Smooth muscle cell (in vitro differentiated cells): ENCODE measurements around the gene PDE1C. TPM values are rescaled to one million over a fixed set of nuclear protein-coding genes. Genes with fewer than 3 reads are reported as not detected.

Source experiments
- DNase-seq: peaks from one replicate; lab custom pipeline; 2025; ENCODE audit not compliant: unreplicated experiment; lab: John Stamatoyannopoulos, UW
- H2AFZ ChIP-seq: fragments of 200-600 bp; sonication (generic); 2 replicates; pipeline ENCODE4 v1.6.0; 2016; ENCODE audit warnings: antibody characterized with exemption, low read depth, mild to moderate bottlenecking
- H3F3A ChIP-seq: fragments of 200-600 bp; sonication (generic); 2 replicates; pipeline ENCODE4 v1.6.0; 2017; ENCODE audit warnings: antibody characterized with exemption, low read depth
- H3K27ac ChIP-seq: fragments of 200-600 bp; sonication (generic); 2 replicates; pipeline ENCODE4 v1.5.1; 2016; ENCODE audit warnings: low read depth, mild to moderate bottlenecking
- H3K27me3 ChIP-seq: fragments of 200-600 bp; sonication (generic); 2 replicates; pipeline ENCODE4 v1.6.1; 2016; ENCODE audit warnings: low read depth, mild to moderate bottlenecking
- H3K36me3 ChIP-seq: fragments of 200-600 bp; sonication (generic); 2 replicates; pipeline ENCODE4 v1.5.1; 2016; ENCODE audit warnings: low read depth
- H3K4me1 ChIP-seq: fragments of 200-600 bp; sonication (generic); 2 replicates; pipeline ENCODE4 v1.5.1; 2016; ENCODE audit warnings: low read depth
- H3K4me2 ChIP-seq: fragments of 200-600 bp; sonication (generic); 2 replicates; pipeline ENCODE4 v1.6.0; 2016; ENCODE audit warnings: mild to moderate bottlenecking
- H3K4me3 ChIP-seq: fragments of 200-600 bp; sonication (generic); 2 replicates; pipeline ENCODE4 v1.5.1; 2016; ENCODE audit warnings: mild to moderate bottlenecking
- H3K79me2 ChIP-seq: fragments of 200-600 bp; sonication (generic); 2 replicates; pipeline ENCODE4 v1.6.0; 2016; ENCODE audit warnings: low read depth, mild to moderate bottlenecking
- H3K9ac ChIP-seq: fragments of 200-600 bp; sonication (generic); 2 replicates; pipeline ENCODE4 v1.6.0; 2016; ENCODE audit warnings: low read depth
- H3K9me3 ChIP-seq: fragments of 200-600 bp; sonication (generic); replicated peaks from 2 replicates; pipeline ENCODE4 v1.5.1; 2016; ENCODE audit warnings: low read depth
- H4K20me1 ChIP-seq: fragments of 200-600 bp; sonication (generic); 2 replicates; pipeline ENCODE4 v1.6.0; 2016; ENCODE audit warnings: low read depth
- WGBS: methylation state at CpG from one replicate; pipeline ENCODE4 v1.1.7; 2016; ENCODE audit warnings: low lambda C conversion rate; 5-methylcytosine and 5-hydroxymethylcytosine counted together
- polyA plus RNA-seq: library from polyadenylated mRNA; unstranded; fragments of >200 nt; fragmentation: Nextera tagmentation; extraction: Ambion mirVana; gene quantifications from 2 replicates; pipeline ENCODE4 v1.2.1, GENCODE V29; 2016
- total RNA-seq: library from RNA; depleted of rRNA; stranded (reverse); fragments of >200 nt; gene quantifications from 2 replicates; pipeline ENCODE4 v1.2.3, GENCODE V29; 2014
- TF ChIP-seq, protein P1 (sequence below): fragments of 200-600 bp; sonication (generic); IDR thresholded peaks from 2 replicates; pipeline ENCODE4 v1.5.1; 2017; ENCODE audit warnings: borderline replicate concordance, mild to moderate bottlenecking, antibody characterized with exemption; ENCODE audit not compliant: insufficient read depth, poor library complexity, severe bottlenecking

Gene PDE1C
- total and polyA plus RNA-seq, 2 experiments from 2014 or later = 1.2 to 6.9 TPM

DNA sequence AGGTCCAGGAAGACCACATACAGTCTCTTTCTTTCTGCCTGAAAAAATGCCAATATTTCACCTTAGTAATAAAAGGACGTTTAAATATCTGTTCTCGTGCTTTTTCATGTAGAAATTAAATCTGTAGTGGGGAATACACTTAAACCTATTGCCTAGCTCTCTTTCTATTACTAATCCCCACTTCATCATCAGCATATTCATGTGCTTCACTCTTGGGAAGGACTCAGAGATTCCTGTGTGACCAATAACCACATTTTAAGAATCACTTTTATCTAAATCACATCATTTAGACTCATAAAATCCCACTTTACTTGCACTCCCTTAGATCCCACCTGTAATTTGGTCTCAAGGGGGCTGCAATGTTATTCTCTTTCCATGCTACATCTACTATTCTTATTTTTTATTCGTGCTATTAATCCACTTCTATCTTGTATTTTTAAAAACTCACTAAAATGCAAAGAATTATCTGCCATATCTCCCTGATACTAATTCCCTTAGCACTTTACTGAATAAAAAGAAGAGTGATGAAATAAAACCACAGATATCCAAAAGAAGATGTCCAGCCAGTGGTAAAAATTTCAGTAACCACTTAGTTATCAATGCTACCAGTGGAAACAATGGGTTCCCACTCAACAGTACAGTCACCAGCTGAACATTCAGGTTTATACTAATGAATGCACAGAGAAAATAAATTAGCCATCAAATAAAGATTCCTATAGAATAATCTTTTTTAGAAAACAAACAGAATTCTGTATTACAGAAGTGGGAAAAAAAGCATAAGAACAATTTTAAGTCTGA, 281.1 kb downstream of the PDE1C start:
- Histone ChIP-seq H3K27ac (no peak overlapping the region), H3K79me2 (no peaks in the 10 kb centered on the region), H4K20me1 (no peaks in the 10 kb centered on the region), H3K9me3 (no peaks in the 10 kb centered on the region), H2AFZ (no peak overlapping the region), H3K27me3 (peaks cover 9% of the 10 kb centered on the region), H3F3A (no peaks in the 10 kb centered on the region), H3K4me2 (no peak overlapping the region), H3K4me3 (no peak overlapping the region), H3K36me3 (no peaks in the 10 kb centered on the region), H3K4me1 (no peaks in the 10 kb centered on the region), H3K9ac (no peak overlapping the region)
- DNase-seq = no peak
- TF ChIP-seq, protein P1, sequence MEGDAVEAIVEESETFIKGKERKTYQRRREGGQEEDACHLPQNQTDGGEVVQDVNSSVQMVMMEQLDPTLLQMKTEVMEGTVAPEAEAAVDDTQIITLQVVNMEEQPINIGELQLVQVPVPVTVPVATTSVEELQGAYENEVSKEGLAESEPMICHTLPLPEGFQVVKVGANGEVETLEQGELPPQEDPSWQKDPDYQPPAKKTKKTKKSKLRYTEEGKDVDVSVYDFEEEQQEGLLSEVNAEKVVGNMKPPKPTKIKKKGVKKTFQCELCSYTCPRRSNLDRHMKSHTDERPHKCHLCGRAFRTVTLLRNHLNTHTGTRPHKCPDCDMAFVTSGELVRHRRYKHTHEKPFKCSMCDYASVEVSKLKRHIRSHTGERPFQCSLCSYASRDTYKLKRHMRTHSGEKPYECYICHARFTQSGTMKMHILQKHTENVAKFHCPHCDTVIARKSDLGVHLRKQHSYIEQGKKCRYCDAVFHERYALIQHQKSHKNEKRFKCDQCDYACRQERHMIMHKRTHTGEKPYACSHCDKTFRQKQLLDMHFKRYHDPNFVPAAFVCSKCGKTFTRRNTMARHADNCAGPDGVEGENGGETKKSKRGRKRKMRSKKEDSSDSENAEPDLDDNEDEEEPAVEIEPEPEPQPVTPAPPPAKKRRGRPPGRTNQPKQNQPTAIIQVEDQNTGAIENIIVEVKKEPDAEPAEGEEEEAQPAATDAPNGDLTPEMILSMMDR = no peak
- 70% methylated on average over 3 of the region's 3 CpGs for WGBS

DNA sequence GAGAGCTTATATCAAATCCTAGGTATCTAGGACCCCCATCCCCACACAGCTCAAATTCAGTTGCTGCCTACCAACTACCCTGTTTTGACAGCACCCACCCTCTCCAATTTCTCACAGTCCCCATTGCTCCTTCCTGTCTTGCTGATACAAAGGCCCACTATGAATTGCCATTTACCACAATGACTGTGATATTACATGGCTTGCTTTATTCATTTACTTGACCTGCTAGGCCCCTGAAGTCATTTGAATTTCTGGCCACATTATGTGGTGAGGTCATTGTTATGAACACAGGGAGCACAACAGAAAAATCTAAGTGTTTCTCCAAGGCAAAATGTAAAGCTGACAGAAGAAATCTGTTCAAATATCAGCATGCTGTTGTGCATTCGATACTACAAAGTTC, 281.8 kb downstream of the PDE1C start:
- H3K27ac ChIP-seq = no peak overlapping the region
- peaks cover 15% of the 10 kb centered on the region for H3K27me3 ChIP-seq
- WGBS = 93% methylated on average over 1 of the region's 1 CpG

GRCh38 chr7:31786326-31786725, 283.9 kb downstream of the PDE1C start:
- WGBS = 68% methylated on average over 3 of the region's 3 CpGs
- no peak overlapping the region for H2AFZ ChIP-seq
- TF ChIP-seq, protein P1 = no peak
- H3K4me3 ChIP-seq = no peak overlapping the region
- no peak overlapping the region for H3K9ac ChIP-seq
- no peak overlapping the region for H3K27ac ChIP-seq
- peaks cover 15% of the 10 kb centered on the region for H3K27me3 ChIP-seq
- no peaks in the 10 kb centered on the region for H3K9me3 ChIP-seq
- DNase-seq = no peak
- no peaks in the 10 kb centered on the region for H4K20me1 ChIP-seq
- no peaks in the 10 kb centered on the region for H3K36me3 ChIP-seq
- H3F3A ChIP-seq = no peaks in the 10 kb centered on the region
- no peaks in the 10 kb centered on the region for H3K79me2 ChIP-seq
- H3K4me2 ChIP-seq = no peak overlapping the region
- H3K4me1 ChIP-seq = no peaks in the 10 kb centered on the region

More for the DNA sequence above, 281.8 kb downstream of the PDE1C start:
- Histone ChIP-seq H3K36me3 (no peaks in the 10 kb centered on the region), H3K4me3 (no peak overlapping the region), H2AFZ (no peak overlapping the region), H3K79me2 (no peaks in the 10 kb centered on the region), H4K20me1 (no peaks in the 10 kb centered on the region), H3F3A (no peaks in the 10 kb centered on the region), H3K4me1 (no peaks in the 10 kb centered on the region), H3K9ac (no peak overlapping the region), H3K9me3 (no peaks in the 10 kb centered on the region), H3K4me2 (no peak overlapping the region)
- DNase-seq = no peak
- TF ChIP-seq, protein P1 = no peak

GRCh38 chr7:31785101-31785500, 285.1 kb downstream of the PDE1C start:
- H3K27me3 ChIP-seq = peaks cover 16% of the 10 kb centered on the region
- WGBS = 70% methylated on average over 2 of the region's 2 CpGs
- H3K9me3 ChIP-seq = no peaks in the 10 kb centered on the region
- no peak overlapping the region for H3K27ac ChIP-seq
- H3K4me2 ChIP-seq = no peak overlapping the region
- H3F3A ChIP-seq = no peaks in the 10 kb centered on the region
- no peak overlapping the region for H2AFZ ChIP-seq
- no peak overlapping the region for H3K9ac ChIP-seq
- DNase-seq = no peak
- no peaks in the 10 kb centered on the region for H3K79me2 ChIP-seq
- no peaks in the 10 kb centered on the region for H3K36me3 ChIP-seq
- H4K20me1 ChIP-seq = no peaks in the 10 kb centered on the region
- TF ChIP-seq, protein P1 = no peak
- no peaks in the 10 kb centered on the region for H3K4me1 ChIP-seq
- H3K4me3 ChIP-seq = no peak overlapping the region
